Liver (tissue), 9 donors: ENCODE measurements around the gene SLC16A5. TPM values are rescaled to one million over a fixed set of nuclear protein-coding genes. Genes with fewer than 3 reads are reported as not detected.
"Not testable (repeated sequence)": the region's sequence is repeated elsewhere in the genome, so short reads cannot be mapped to it uniquely, and the experiment has no call there.

Experiments used
- DNase-seq: peaks from one replicate; pipeline ENCODE4 v3.0.0-alpha.2; 2017; ENCODE audit warnings: low spot score
- H3K27ac ChIP-seq, 2 donors: one replicate each; pipeline ENCODE4 v1.7.0; 2013; ENCODE audit warnings: inconsistent platforms in 2 of 2, low read length in 2 of 2, control low read depth in 1 of 2, low read depth in 1 of 2, mild to moderate bottlenecking in 1 of 2
- H3K27me3 ChIP-seq, 4 donors: one replicate each; pipeline versions ENCODE4 v1.6.1 to v1.7.0; 2013; ENCODE audit warnings: low read length in 3 of 4, inconsistent platforms in 1 of 4, mild to moderate bottlenecking in 1 of 4, moderate library complexity in 1 of 4; ENCODE audit not compliant: control insufficient read depth in 4 of 4, insufficient read depth in 4 of 4
- H3K36me3 ChIP-seq, 4 donors: one replicate each; pipeline versions ENCODE4 v1.6.1 to v1.7.0; 2013; ENCODE audit warnings: low read length in 3 of 4, mild to moderate bottlenecking in 3 of 4, low read depth in 1 of 4, moderate library complexity in 1 of 4; ENCODE audit not compliant: control insufficient read depth in 4 of 4, insufficient read depth in 3 of 4
- H3K4me1 ChIP-seq, 4 donors: one replicate each; pipeline versions ENCODE4 v1.6.1 to v1.7.0; 2013; ENCODE audit warnings: low read length in 3 of 4, mild to moderate bottlenecking in 3 of 4, moderate library complexity in 1 of 4; ENCODE audit not compliant: control insufficient read depth in 4 of 4, insufficient read depth in 4 of 4
- H3K4me3 ChIP-seq, 3 donors: one replicate each; pipeline versions ENCODE4 v1.6.1 to v1.7.0; 2013; ENCODE audit warnings: low read length in 3 of 3, control low read depth in 1 of 3, low read depth in 1 of 3, mild to moderate bottlenecking in 1 of 3
- H3K9ac ChIP-seq, 2 donors: one replicate each; pipeline ENCODE4 v1.7.0; 2013; ENCODE audit warnings: low read length in 2 of 2, mild to moderate bottlenecking in 2 of 2, moderate library complexity in 2 of 2, control low read depth in 1 of 2, low read depth in 1 of 2
- H3K9me3 ChIP-seq, 4 donors: one replicate each; pipeline versions ENCODE4 v1.6.1 to v1.7.0; 2013; ENCODE audit warnings: low read length in 3 of 4; ENCODE audit not compliant: control insufficient read depth in 4 of 4
- GABPA ChIP-seq, 2 donors: IDR thresholded peaks in 1 of 2; conservative IDR thresholded peaks in 1 of 2; 2 replicates each; pipeline ENCODE4 v1.6.1; 2016; ENCODE audit warnings: antibody characterized with exemption in 2 of 2, mild to moderate bottlenecking in 1 of 2, moderate library complexity in 1 of 2
- HNF4G ChIP-seq: IDR thresholded peaks from 2 replicates; pipeline ENCODE4 v1.6.1; 2016; ENCODE audit warnings: antibody characterized with exemption
- JUND ChIP-seq, 2 donors: IDR thresholded peaks; 2 replicates each; pipeline ENCODE4 v1.6.1; 2016; ENCODE audit warnings: antibody characterized with exemption in 2 of 2
- RAD21 ChIP-seq, 2 donors: IDR thresholded peaks; 2 replicates each; pipeline ENCODE4 v1.6.1; 2016; ENCODE audit warnings: antibody characterized with exemption in 2 of 2, mild to moderate bottlenecking in 2 of 2
- RXRA ChIP-seq, 2 donors: IDR thresholded peaks; 2 replicates each; pipeline ENCODE4 v1.6.1; 2017 to 2018; ENCODE audit warnings: antibody characterized with exemption in 2 of 2, mild to moderate bottlenecking in 1 of 2
- WGBS: extraction: QIAGEN DNeasy Blood & Tissue Kit; methylation state at CpG from one replicate; pipeline ENCODE4 v1.1.7; 2013; 5-methylcytosine and 5-hydroxymethylcytosine counted together
- polyA plus RNA-seq, 2 donors: library from polyadenylated mRNA; stranded (reverse) in 1 of 2; unstranded in 1 of 2; fragments of 200-250 nt in 1 of 2; fragments of >200 nt in 1 of 2; fragmentation: Nextera tagmentation in 1 of 2; extraction: Ambion mirVana in 1 of 2; gene quantifications; one replicate each; pipeline versions ENCODE4 v1.2.1 to v1.2.3, GENCODE V29; 2013 to 2015
- total RNA-seq, 2 donors: library from RNA; depleted of rRNA; stranded (reverse); fragments of >200 nt; gene quantifications; one replicate each; pipeline ENCODE4 v1.2.3, GENCODE V29; 2014
- TF ChIP-seq, protein P1 (sequence below): fragments of 150-350 bp; IDR thresholded peaks from 2 replicates; pipeline ENCODE4 v1.5.1; 2017; ENCODE audit warnings: improper control_type of control experiment, low read depth, low read length; ENCODE audit not compliant: missing input control
- TF ChIP-seq, protein P2 (sequence below): IDR thresholded peaks from 2 replicates; pipeline ENCODE4 v1.6.1; 2016; ENCODE audit warnings: antibody characterized with exemption
- TF ChIP-seq, protein P3 (sequence below): IDR thresholded peaks from 2 replicates; pipeline ENCODE4 v1.6.1; 2016; ENCODE audit warnings: antibody characterized with exemption, mild to moderate bottlenecking
- TF ChIP-seq, protein P4 (sequence below): IDR thresholded peaks from 2 replicates; pipeline ENCODE4 v1.6.1; 2016; ENCODE audit warnings: antibody characterized with exemption
- donor health status: healthy.
- donor health status: healthy.
- donor health status: healthy.
- donor health status: healthy.
- donor health status: healthy.

SLC16A5 gene
- total and polyA plus RNA-seq, 4 donors = 1.0 to 4.5 (median 2.6) TPM

DNA sequence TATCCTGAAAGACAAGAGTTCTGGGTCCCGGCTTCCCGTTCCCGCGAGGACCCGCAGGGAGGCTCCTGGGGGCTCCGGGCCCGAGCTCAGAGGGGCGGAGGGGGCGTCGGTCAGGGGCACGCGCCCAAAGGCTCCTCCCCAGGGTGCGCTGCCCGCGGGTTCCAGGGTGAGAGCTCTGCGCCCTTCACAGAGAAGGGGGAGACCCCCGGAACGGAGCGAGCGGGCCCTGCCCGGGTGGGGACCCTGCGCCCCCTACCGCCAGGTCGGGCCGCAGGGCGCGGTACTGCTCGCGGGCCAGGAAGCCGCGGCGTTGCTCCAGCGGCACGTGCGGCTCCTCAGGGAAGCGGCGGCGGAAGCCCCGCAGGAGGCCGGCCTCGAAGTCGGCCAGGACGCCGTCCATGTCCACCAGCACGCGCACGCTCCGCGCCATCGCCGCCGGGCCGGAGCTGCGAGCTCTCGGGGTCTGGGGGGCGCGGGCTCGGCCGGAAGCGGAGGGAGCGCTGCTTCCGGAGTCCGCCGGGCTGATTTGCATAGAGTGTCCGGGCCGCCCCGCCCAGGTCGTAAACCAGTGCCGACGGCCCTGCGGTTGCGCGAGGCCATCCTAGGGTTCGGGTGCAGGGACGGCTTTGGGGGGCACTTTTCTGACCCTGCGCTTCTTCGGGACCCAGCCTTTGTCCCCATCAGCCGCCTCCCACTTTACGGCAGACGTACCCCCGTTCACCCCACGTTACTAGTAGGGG is 43.7 kb downstream of the SLC16A5 start, which contains the start of gene NT5C:
NT5C (minus strand) TSS at position 465 of the 740 bp plus-strand sequence; CDS start at position 430, 35 bp downstream.
- peak within 1 kb of the TSS; percentile 49 to 95 (median 81) for H3K4me3 ChIP-seq
- peak within 1 kb of the TSS; percentile 61 to 80 for H3K27ac ChIP-seq
- no peak within 1 kb of the TSS for H3K9ac ChIP-seq
- H3K27me3 ChIP-seq = no peaks in the 10 kb centered on the region
- H3K9me3 ChIP-seq = no peaks in the 10 kb centered on the region
- TF ChIP-seq, protein P1, sequence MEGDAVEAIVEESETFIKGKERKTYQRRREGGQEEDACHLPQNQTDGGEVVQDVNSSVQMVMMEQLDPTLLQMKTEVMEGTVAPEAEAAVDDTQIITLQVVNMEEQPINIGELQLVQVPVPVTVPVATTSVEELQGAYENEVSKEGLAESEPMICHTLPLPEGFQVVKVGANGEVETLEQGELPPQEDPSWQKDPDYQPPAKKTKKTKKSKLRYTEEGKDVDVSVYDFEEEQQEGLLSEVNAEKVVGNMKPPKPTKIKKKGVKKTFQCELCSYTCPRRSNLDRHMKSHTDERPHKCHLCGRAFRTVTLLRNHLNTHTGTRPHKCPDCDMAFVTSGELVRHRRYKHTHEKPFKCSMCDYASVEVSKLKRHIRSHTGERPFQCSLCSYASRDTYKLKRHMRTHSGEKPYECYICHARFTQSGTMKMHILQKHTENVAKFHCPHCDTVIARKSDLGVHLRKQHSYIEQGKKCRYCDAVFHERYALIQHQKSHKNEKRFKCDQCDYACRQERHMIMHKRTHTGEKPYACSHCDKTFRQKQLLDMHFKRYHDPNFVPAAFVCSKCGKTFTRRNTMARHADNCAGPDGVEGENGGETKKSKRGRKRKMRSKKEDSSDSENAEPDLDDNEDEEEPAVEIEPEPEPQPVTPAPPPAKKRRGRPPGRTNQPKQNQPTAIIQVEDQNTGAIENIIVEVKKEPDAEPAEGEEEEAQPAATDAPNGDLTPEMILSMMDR = peak; percentile 39
- no peak for TF ChIP-seq HNF4G
- TF ChIP-seq GABPA (IDR thresholded peaks at IDR 0.05 in 1 of 2, conservative IDR thresholded peaks at IDR 0.05 in 1 of 2) = peak; percentile 59 to 85
- TF ChIP-seq, protein P2, sequence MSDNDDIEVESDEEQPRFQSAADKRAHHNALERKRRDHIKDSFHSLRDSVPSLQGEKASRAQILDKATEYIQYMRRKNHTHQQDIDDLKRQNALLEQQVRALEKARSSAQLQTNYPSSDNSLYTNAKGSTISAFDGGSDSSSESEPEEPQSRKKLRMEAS = no peak
- TF ChIP-seq, protein P3, sequence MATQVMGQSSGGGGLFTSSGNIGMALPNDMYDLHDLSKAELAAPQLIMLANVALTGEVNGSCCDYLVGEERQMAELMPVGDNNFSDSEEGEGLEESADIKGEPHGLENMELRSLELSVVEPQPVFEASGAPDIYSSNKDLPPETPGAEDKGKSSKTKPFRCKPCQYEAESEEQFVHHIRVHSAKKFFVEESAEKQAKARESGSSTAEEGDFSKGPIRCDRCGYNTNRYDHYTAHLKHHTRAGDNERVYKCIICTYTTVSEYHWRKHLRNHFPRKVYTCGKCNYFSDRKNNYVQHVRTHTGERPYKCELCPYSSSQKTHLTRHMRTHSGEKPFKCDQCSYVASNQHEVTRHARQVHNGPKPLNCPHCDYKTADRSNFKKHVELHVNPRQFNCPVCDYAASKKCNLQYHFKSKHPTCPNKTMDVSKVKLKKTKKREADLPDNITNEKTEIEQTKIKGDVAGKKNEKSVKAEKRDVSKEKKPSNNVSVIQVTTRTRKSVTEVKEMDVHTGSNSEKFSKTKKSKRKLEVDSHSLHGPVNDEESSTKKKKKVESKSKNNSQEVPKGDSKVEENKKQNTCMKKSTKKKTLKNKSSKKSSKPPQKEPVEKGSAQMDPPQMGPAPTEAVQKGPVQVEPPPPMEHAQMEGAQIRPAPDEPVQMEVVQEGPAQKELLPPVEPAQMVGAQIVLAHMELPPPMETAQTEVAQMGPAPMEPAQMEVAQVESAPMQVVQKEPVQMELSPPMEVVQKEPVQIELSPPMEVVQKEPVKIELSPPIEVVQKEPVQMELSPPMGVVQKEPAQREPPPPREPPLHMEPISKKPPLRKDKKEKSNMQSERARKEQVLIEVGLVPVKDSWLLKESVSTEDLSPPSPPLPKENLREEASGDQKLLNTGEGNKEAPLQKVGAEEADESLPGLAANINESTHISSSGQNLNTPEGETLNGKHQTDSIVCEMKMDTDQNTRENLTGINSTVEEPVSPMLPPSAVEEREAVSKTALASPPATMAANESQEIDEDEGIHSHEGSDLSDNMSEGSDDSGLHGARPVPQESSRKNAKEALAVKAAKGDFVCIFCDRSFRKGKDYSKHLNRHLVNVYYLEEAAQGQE = no peak
- TF ChIP-seq, protein P4, sequence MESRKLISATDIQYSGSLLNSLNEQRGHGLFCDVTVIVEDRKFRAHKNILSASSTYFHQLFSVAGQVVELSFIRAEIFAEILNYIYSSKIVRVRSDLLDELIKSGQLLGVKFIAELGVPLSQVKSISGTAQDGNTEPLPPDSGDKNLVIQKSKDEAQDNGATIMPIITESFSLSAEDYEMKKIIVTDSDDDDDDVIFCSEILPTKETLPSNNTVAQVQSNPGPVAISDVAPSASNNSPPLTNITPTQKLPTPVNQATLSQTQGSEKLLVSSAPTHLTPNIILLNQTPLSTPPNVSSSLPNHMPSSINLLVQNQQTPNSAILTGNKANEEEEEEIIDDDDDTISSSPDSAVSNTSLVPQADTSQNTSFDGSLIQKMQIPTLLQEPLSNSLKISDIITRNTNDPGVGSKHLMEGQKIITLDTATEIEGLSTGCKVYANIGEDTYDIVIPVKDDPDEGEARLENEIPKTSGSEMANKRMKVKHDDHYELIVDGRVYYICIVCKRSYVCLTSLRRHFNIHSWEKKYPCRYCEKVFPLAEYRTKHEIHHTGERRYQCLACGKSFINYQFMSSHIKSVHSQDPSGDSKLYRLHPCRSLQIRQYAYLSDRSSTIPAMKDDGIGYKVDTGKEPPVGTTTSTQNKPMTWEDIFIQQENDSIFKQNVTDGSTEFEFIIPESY = no peak
- peak in 1 of 2 donors; percentile 14 for TF ChIP-seq RAD21 (IDR thresholded peaks at IDR 0.05)
- peak in 1 of 2 donors; percentile 44 for TF ChIP-seq RXRA (IDR thresholded peaks at IDR 0.05)
- TF ChIP-seq JUND (IDR thresholded peaks at IDR 0.05) = no peak
- peak; percentile 80 for DNase-seq
- H3K4me1 ChIP-seq = peaks cover 0 to 2% (median 1%) of the 10 kb centered on the region in 4 donors
- peaks cover 0 to 14% (median 5%) of the 10 kb centered on the region in 4 donors for H3K36me3 ChIP-seq
- under 1% methylated on average over 82 of the region's 82 CpGs for WGBS

DNA sequence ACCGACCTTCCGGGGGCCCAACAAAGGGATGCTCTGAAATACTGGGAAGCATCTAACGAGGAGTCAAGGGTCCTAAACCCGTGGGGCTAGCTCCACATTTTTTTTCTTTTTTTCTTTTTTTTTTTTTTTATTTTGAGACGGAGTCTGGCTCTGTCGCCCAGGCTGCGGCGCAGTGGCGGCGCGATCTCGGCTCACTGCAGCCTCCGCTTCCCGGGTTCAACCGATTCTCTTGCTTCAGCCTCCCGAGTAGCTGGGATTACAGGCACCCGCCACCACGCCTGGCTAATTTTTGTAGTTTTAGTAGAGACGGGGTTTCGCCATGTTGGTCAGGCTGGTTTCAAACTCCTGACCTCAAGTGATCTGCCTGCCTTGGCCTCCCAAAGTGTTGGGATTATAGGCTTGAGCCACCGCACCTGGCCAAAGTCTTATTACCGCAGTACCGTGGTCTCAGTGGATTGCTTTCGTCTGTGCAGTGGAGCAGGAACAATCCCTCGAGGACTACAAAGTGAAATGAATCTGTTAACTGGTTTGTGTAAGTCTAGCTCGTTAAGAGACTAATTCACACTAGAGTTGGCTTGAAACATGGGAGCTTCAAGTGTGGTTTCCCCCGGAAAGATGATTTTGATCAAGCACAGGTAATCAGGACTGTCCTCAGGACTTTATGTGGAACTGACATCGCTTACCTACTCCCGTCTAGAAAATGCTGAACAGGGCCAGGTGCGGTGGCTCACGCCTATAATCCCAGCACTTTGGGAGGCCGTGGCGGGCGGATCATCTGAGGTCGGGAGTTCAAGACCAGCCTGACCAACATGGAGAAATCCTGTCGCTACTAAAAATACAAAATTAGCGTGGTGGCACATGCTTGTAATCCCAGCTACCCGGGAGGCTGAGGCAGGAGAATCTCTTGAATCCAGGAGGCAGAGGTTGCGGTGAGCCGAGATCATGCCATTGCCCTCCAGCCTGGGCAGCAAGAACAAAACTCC is 44.6 kb downstream of the SLC16A5 start:
- Histone ChIP-seq H3K4me3 (peak overlapping the region in 2 of 3 donors; percentile 81 to 95), H3K36me3 (peaks cover 0 to 14% (median 5%) of the 10 kb centered on the region in 4 donors), H3K27ac (peak overlapping the region; percentile 61 to 80)
- not testable (repeated sequence) for H3K9ac ChIP-seq, H3K4me1 ChIP-seq, H3K9me3 ChIP-seq, DNase-seq, H3K27me3 ChIP-seq
- WGBS = 85% methylated on average over 40 of the region's 40 CpGs
